Thyroid gland (tissue), 4 donors: ENCODE results near the gene NR0B2. TPM values are rescaled to one million over a fixed set of nuclear protein-coding genes. Genes with fewer than 3 reads are reported as not detected.

Source experiments
- DNase-seq, 2 donors: peaks; one replicate each; pipeline ENCODE4 v3.0.0-alpha.2; 2019
- H3K27ac ChIP-seq, 3 donors: fragments of 200-600 bp; sonication (generic); 1 replicate in 2 of 3; 2 replicates in 1 of 3; pipeline ENCODE4 v1.5.1; 2016 to 2019; ENCODE audit warnings: mild to moderate bottlenecking in 1 of 3, moderate library complexity in 1 of 3
- H3K27me3 ChIP-seq: fragments of 200-600 bp; sonication (generic); one replicate; pipeline ENCODE4 v1.5.1; 2019
- H3K36me3 ChIP-seq, 2 donors: fragments of 200-600 bp; sonication (generic); one replicate each; pipeline ENCODE4 v1.5.1; 2016 to 2019
- H3K4me1 ChIP-seq, 2 donors: fragments of 200-600 bp; sonication (generic); one replicate each; pipeline ENCODE4 v1.5.1; 2017 to 2019
- H3K4me3 ChIP-seq, 3 donors: fragments of 200-600 bp; sonication (generic); replicated peaks in 1 of 3; 1 replicate in 2 of 3; 2 replicates in 1 of 3; pipeline ENCODE4 v1.5.1; 2016; ENCODE audit warnings: mild to moderate bottlenecking in 1 of 3
- H3K9me3 ChIP-seq: fragments of 200-600 bp; sonication (generic); one replicate; pipeline ENCODE4 v1.5.1; 2017
- POLR2A ChIP-seq, 2 donors: fragments of 450-650 bp; IDR thresholded peaks; one replicate each; pipeline ENCODE4 v1.6.1; 2017; ENCODE audit warnings: antibody characterized with exemption in 2 of 2, mild to moderate bottlenecking in 2 of 2, moderate library complexity in 1 of 2
- WGBS, 2 donors: methylation state at CpG; one replicate each; pipeline ENCODE4 v1.1.5; 2017; 5-methylcytosine and 5-hydroxymethylcytosine counted together
- intact Hi-C: fragments of 100-400 bp; cut with DNase I; formaldehyde crosslinking; loops from one replicate; pipeline ENCODE4 v1.15.1; 2023
- total RNA-seq, 4 donors: library from RNA; depleted of rRNA; stranded (reverse); fragments of >200 nt; gene quantifications; one replicate each; pipeline ENCODE4 v1.2.3, GENCODE V29; 2016
- TF ChIP-seq, protein P1 (sequence below), 6 experiments: fragments of 200-600 bp in 3 of 6; fragments of 450-650 bp in 3 of 6; sonication (generic) in 3 of 6; IDR thresholded peaks; one replicate each; pipeline ENCODE4 v1.5.1; 2016 to 2019; ENCODE audit warnings: antibody characterized with exemption in 6 of 6, mild to moderate bottlenecking in 2 of 6, inconsistent platforms in 1 of 6, moderate library complexity in 1 of 6

Gene NR0B2
- total RNA-seq, 4 donors from 2014 or later: not detected

DNA sequence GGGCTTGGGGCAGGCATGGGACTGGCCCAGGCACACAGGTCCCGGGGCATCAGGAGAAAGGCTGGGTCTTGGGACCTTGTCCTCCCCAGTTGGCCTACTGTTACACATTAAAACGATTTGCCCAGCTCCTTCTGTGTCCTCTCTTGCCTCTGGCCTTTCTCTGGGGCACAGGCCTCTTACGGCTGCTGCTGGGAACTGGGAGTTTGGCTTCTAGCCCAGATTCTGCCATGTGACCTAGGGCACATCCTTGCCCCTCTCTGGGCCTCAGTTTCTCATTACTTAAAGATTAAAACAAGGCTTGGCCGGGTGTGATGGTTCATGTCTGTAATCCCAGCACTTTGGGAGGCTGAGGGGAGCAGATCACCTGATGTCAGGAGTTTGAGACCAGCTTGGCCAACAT lies 32.5 kb upstream of the NR0B2 start:
- no peak for TF ChIP-seq POLR2A (IDR thresholded peaks at IDR 0.05)
- TF ChIP-seq, protein P1, sequence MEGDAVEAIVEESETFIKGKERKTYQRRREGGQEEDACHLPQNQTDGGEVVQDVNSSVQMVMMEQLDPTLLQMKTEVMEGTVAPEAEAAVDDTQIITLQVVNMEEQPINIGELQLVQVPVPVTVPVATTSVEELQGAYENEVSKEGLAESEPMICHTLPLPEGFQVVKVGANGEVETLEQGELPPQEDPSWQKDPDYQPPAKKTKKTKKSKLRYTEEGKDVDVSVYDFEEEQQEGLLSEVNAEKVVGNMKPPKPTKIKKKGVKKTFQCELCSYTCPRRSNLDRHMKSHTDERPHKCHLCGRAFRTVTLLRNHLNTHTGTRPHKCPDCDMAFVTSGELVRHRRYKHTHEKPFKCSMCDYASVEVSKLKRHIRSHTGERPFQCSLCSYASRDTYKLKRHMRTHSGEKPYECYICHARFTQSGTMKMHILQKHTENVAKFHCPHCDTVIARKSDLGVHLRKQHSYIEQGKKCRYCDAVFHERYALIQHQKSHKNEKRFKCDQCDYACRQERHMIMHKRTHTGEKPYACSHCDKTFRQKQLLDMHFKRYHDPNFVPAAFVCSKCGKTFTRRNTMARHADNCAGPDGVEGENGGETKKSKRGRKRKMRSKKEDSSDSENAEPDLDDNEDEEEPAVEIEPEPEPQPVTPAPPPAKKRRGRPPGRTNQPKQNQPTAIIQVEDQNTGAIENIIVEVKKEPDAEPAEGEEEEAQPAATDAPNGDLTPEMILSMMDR (IDR thresholded peaks at IDR 0.05): no peak
- DNase-seq: no peak
- 69 to 75% methylated on average over 4 of the region's 4 CpGs for WGBS, 2 donors
- intact Hi-C loops: no loop called here
- Histone ChIP-seq H3K27me3 (no peaks in the 10 kb centered on the region), H3K9me3 (no peaks in the 10 kb centered on the region), H3K4me3 (no peak overlapping the region), H3K36me3 (peaks cover 46 to 63% of the 10 kb centered on the region in 2 donors), H3K27ac (no peak overlapping the region), H3K4me1 (no peaks in the 10 kb centered on the region)

DNA sequence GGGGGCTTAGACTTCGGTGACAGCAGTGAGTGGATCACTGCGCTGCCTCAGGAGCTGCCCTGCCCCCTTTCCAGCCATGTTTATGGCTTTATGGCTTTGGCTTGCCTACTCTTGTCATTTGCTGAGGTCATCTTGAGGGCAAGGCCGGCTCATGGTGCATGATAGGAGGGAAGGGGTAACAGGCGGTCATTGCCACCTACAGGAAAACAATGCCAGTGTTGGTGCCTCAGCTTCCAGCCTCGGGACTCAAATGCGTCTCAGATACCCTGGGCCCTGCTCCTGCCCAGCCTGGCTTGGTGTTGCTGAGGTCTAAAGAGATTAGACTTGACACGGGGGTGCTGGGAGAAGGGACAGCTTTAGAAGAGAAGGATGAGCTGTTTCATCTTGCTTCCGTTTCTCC lies 32.0 kb upstream of the NR0B2 start:
- TF ChIP-seq, protein P1 (IDR thresholded peaks at IDR 0.05): no peak
- TF ChIP-seq POLR2A (IDR thresholded peaks at IDR 0.05): no peak
- 91 to 97% methylated on average over 7 to 8 of the region's 8 CpGs for WGBS, 2 donors
- Histone ChIP-seq H3K27ac (no peak overlapping the region), H3K9me3 (no peaks in the 10 kb centered on the region), H3K27me3 (no peaks in the 10 kb centered on the region), H3K4me3 (no peak overlapping the region), H3K4me1 (no peaks in the 10 kb centered on the region), H3K36me3 (peaks cover 47 to 58% of the 10 kb centered on the region in 2 donors)
- intact Hi-C loops: no loop called here
- no peak for DNase-seq

DNA sequence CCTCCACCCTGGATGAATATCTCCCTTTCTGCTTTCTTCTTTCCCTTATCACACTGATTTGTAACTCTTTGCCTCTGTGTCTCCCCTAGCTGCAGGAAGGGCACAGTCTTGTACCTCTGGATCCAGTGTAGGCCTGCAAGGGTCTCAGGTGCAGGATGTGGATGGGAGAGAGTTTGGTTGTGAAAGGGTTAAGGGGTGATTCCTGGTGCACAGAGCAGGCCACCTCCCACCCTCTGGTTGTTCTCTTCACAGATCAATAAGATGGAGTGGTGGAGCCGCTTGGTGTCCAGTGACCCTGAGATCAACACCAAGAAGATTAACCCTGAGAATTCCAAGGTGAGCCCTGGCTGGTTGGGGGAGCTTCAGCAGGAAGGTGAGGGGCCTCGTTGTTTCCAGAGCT lies 31.4 kb upstream of the NR0B2 start:
- Histone ChIP-seq H3K4me1 (peaks cover 0 to under 1% of the 10 kb centered on the region in 2 donors), H3K4me3 (no peak overlapping the region), H3K27ac (no peak overlapping the region), H3K27me3 (no peaks in the 10 kb centered on the region), H3K9me3 (no peaks in the 10 kb centered on the region), H3K36me3 (peaks cover 47 to 58% of the 10 kb centered on the region in 2 donors)
- no peak for TF ChIP-seq POLR2A (IDR thresholded peaks at IDR 0.05)
- TF ChIP-seq, protein P1 (IDR thresholded peaks at IDR 0.05): no peak
- WGBS, 2 donors: 80 to 83% methylated on average over 2 of the region's 2 CpGs
- no peak for DNase-seq
- intact Hi-C loops: no loop called here

DNA sequence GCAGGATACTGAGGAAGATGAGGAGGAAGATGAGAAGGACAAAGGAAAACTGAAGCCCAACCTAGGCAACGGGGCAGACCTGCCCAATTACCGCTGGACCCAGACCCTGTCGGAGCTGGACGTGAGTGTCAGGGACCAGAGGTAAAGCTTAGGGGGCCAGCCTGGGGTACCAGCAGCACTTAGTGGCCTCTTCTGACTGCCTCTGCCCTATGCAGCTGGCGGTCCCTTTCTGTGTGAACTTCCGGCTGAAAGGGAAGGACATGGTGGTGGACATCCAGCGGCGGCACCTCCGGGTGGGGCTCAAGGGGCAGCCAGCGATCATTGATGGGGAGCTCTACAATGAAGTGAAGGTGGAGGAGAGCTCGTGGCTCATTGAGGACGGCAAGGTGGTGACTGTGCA lies 28.9 kb upstream of the NR0B2 start:
- H3K4me1 ChIP-seq: peaks cover 0 to 16% of the 10 kb centered on the region in 2 donors
- H3K9me3 ChIP-seq: no peaks in the 10 kb centered on the region
- intact Hi-C loops: no loop called here
- peaks cover 47 to 58% of the 10 kb centered on the region in 2 donors for H3K36me3 ChIP-seq
- no peak for TF ChIP-seq POLR2A (IDR thresholded peaks at IDR 0.05)
- TF ChIP-seq, protein P1 (IDR thresholded peaks at IDR 0.05): no peak
- H3K4me3 ChIP-seq: no peak overlapping the region
- H3K27ac ChIP-seq: no peak overlapping the region
- DNase-seq: no peak
- no peaks in the 10 kb centered on the region for H3K27me3 ChIP-seq
- 93 to 94% methylated on average over 12 of the region's 12 CpGs for WGBS, 2 donors

DNA sequence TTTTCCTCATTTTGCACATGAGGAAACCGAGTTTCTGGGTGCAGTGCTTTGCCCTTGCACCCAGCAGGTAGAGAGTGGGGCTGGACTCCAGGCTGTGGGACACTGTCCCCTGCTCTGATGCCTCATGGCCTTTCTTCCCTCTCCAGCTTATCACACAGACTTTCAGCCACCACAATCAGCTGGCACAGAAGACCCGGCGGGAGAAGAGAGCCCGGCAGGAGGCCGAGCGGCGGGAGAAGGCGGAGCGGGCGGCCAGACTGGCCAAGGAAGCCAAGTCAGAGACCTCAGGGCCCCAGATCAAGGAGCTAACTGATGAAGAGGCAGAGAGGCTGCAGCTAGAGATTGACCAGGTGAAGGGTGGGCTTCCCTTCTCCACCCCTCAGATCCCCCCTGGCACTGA lies 27.5 kb upstream of the NR0B2 start:
- H3K4me3 ChIP-seq: no peak overlapping the region
- intact Hi-C loops: no loop called here
- no peaks in the 10 kb centered on the region for H3K27me3 ChIP-seq
- 98 to 99% methylated on average over 10 of the region's 10 CpGs for WGBS, 2 donors
- peaks cover 47 to 49% of the 10 kb centered on the region in 2 donors for H3K36me3 ChIP-seq
- TF ChIP-seq, protein P1 (IDR thresholded peaks at IDR 0.05): no peak
- no peak for TF ChIP-seq POLR2A (IDR thresholded peaks at IDR 0.05)
- H3K4me1 ChIP-seq: peaks cover 0 to 16% of the 10 kb centered on the region in 2 donors
- H3K27ac ChIP-seq: no peak overlapping the region
- no peaks in the 10 kb centered on the region for H3K9me3 ChIP-seq
- DNase-seq: no peak
